ENCODE measurements around the gene KRTAP4-4.

- TF ChIP-seq ATF3 (IDR thresholded peaks at IDR 0.05; ENCODE audit: borderline replicate concordance, extremely low read depth, low read depth, low read length) (no peak), TAF1 (IDR thresholded peaks at IDR 0.05; ENCODE audit: borderline replicate concordance, low read depth, low read length) (no peak), ZBTB4 (CRISPR knock-in tag; IDR thresholded peaks at IDR 0.05) (no peak), CREM (IDR thresholded peaks at IDR 0.05; ENCODE audit: low read depth) (no peak), POLR2A (IDR thresholded peaks at IDR 0.05; ENCODE audit: low read depth, low read length) (no peak), STAT1 (conservative IDR thresholded peaks at IDR 0.05) (no peak)
- TF ChIP-seq, protein P1, sequence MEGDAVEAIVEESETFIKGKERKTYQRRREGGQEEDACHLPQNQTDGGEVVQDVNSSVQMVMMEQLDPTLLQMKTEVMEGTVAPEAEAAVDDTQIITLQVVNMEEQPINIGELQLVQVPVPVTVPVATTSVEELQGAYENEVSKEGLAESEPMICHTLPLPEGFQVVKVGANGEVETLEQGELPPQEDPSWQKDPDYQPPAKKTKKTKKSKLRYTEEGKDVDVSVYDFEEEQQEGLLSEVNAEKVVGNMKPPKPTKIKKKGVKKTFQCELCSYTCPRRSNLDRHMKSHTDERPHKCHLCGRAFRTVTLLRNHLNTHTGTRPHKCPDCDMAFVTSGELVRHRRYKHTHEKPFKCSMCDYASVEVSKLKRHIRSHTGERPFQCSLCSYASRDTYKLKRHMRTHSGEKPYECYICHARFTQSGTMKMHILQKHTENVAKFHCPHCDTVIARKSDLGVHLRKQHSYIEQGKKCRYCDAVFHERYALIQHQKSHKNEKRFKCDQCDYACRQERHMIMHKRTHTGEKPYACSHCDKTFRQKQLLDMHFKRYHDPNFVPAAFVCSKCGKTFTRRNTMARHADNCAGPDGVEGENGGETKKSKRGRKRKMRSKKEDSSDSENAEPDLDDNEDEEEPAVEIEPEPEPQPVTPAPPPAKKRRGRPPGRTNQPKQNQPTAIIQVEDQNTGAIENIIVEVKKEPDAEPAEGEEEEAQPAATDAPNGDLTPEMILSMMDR (IDR thresholded peaks at IDR 0.05 in 2 of 3, conservative IDR thresholded peaks at IDR 0.05 in 1 of 3; ENCODE audit: control insufficient read depth in 2 of 3, extremely low read depth in 1 of 3, insufficient read depth in 1 of 3, low read depth in 3 of 3, low read length in 3 of 3), result no peak
Observed at GRCh38 chr17:41149652-41149985, 10.9 kb downstream of the KRTAP4-4 start, which contains the start of gene KRTAP4-5.
